Measurements from ENCODE around the gene OAF.

Gene OAF

GRCh38 chr11:120207512-120207911 is 3.3 kb upstream of the OAF start:
- Histone ChIP-seq H3K4me1 (ENCODE audit: insufficient read depth, low read length) (peaks cover 22% of the 10 kb centered on the region), H3K27ac (ENCODE audit: low read length) (no peak overlapping the region)

GRCh38 chr11:120208001-120208441 is 2.8 kb upstream of the OAF start:
- Histone ChIP-seq H4K20me1 (ENCODE audit: insufficient read depth, low read length) (no peaks in the 10 kb centered on the region), H3K27ac (ENCODE audit: low read length) (no peak overlapping the region), H2AFZ (ENCODE audit: low read depth, low read length) (no peak overlapping the region), H3K4me1 (ENCODE audit: insufficient read depth, low read length) (peaks cover 22% of the 10 kb centered on the region), H3K36me3 (ENCODE audit: insufficient read depth, low read length) (no peaks in the 10 kb centered on the region), H3K4me3 (ENCODE audit: low read depth in 1 of 2, low read length in 2 of 2) (no peak overlapping the region), H3K9me3 (ENCODE audit: insufficient read depth, low read length, severe bottlenecking) (no peaks in the 10 kb centered on the region), H3K79me2 (ENCODE audit: insufficient read depth, low read length) (no peaks in the 10 kb centered on the region), H3K9ac (ENCODE audit: low read depth, low read length) (no peak overlapping the region), H3K27me3 (ENCODE audit: insufficient read depth, low read length, poor library complexity) (peaks cover 28% of the 10 kb centered on the region), H3K4me2 (ENCODE audit: insufficient read depth, low read length) (no peak overlapping the region)
- DNase-seq: no peak
- no peak for ATAC-seq (ENCODE audit: insufficient read depth, low read depth)
- no peak for TF ChIP-seq CTCF (IDR thresholded peaks at IDR 0.05; ENCODE audit: borderline replicate concordance, extremely low read depth, low read length, poor library complexity, severe bottlenecking)
- no peak for TF ChIP-seq EZH2 (IDR thresholded peaks at IDR 0.05; ENCODE audit: borderline replicate concordance, low read depth, low read length, severe bottlenecking)

More at GRCh38 chr11:120207512-120207911, 3.3 kb upstream of the OAF start:
- ATAC-seq (ENCODE audit: insufficient read depth, low read depth) (no peak), DNase-seq (no peak)
- Histone ChIP-seq H3K9ac (ENCODE audit: low read depth, low read length) (no peak overlapping the region), H3K36me3 (ENCODE audit: insufficient read depth, low read length) (no peaks in the 10 kb centered on the region), H3K27me3 (ENCODE audit: insufficient read depth, low read length, poor library complexity) (peaks cover 28% of the 10 kb centered on the region), H3K4me3 (ENCODE audit: low read depth in 1 of 2, low read length in 2 of 2) (no peak overlapping the region), H3K79me2 (ENCODE audit: insufficient read depth, low read length) (no peaks in the 10 kb centered on the region), H3K4me2 (ENCODE audit: insufficient read depth, low read length) (no peak overlapping the region), H3K9me3 (ENCODE audit: insufficient read depth, low read length, severe bottlenecking) (no peaks in the 10 kb centered on the region), H2AFZ (ENCODE audit: low read depth, low read length) (no peak overlapping the region), H4K20me1 (ENCODE audit: insufficient read depth, low read length) (no peaks in the 10 kb centered on the region)
- no peak for TF ChIP-seq EZH2 (IDR thresholded peaks at IDR 0.05; ENCODE audit: borderline replicate concordance, low read depth, low read length, severe bottlenecking)
- no peak for TF ChIP-seq CTCF (IDR thresholded peaks at IDR 0.05; ENCODE audit: borderline replicate concordance, extremely low read depth, low read length, poor library complexity, severe bottlenecking)

GRCh38 chr11:120208777-120209176 is 2.1 kb upstream of the OAF start:
- H3K4me1 ChIP-seq (ENCODE audit: insufficient read depth, low read length): peaks cover 22% of the 10 kb centered on the region
- TF ChIP-seq EZH2 (IDR thresholded peaks at IDR 0.05; ENCODE audit: borderline replicate concordance, low read depth, low read length, severe bottlenecking) (no peak), CTCF (IDR thresholded peaks at IDR 0.05; ENCODE audit: borderline replicate concordance, extremely low read depth, low read length, poor library complexity, severe bottlenecking) (no peak)
- no peak overlapping the region for H3K9ac ChIP-seq (ENCODE audit: low read depth, low read length)
- H3K79me2 ChIP-seq (ENCODE audit: insufficient read depth, low read length): no peaks in the 10 kb centered on the region
- H3K27ac ChIP-seq (ENCODE audit: low read length): no peak overlapping the region
- H2AFZ ChIP-seq (ENCODE audit: low read depth, low read length): no peak overlapping the region
- no peak overlapping the region for H3K4me3 ChIP-seq (ENCODE audit: low read depth in 1 of 2, low read length in 2 of 2)
- no peaks in the 10 kb centered on the region for H3K9me3 ChIP-seq (ENCODE audit: insufficient read depth, low read length, severe bottlenecking)
- H4K20me1 ChIP-seq (ENCODE audit: insufficient read depth, low read length): no peaks in the 10 kb centered on the region
- H3K27me3 ChIP-seq (ENCODE audit: insufficient read depth, low read length, poor library complexity): peaks cover 28% of the 10 kb centered on the region
- no peaks in the 10 kb centered on the region for H3K36me3 ChIP-seq (ENCODE audit: insufficient read depth, low read length)
- no peak for ATAC-seq (ENCODE audit: insufficient read depth, low read depth)
- no peak for DNase-seq
- no peak overlapping the region for H3K4me2 ChIP-seq (ENCODE audit: insufficient read depth, low read length)

Measured in DND-41 (cell line).